ENCODE measurements around the gene NRDC.

DNA sequence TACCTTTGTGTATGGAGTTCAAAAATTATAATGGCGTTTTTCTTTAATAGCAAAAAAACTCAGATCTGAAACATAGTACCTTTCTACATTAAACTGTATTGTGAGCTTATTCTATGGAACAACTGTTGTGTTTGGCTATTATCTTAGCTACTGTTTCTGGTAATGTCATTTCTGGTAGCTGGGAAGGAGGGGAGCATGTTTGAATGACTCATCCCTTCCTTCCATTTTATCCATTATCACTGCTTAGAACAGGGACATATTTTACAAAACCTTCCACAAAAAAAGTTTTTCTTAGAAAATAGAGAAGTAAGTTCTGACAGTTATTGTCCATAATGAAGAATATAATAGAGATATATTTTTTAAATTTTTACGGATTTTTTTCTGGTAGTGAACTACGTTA, 128.3 kb downstream of the NRDC start:
- TF ChIP-seq, protein P1, sequence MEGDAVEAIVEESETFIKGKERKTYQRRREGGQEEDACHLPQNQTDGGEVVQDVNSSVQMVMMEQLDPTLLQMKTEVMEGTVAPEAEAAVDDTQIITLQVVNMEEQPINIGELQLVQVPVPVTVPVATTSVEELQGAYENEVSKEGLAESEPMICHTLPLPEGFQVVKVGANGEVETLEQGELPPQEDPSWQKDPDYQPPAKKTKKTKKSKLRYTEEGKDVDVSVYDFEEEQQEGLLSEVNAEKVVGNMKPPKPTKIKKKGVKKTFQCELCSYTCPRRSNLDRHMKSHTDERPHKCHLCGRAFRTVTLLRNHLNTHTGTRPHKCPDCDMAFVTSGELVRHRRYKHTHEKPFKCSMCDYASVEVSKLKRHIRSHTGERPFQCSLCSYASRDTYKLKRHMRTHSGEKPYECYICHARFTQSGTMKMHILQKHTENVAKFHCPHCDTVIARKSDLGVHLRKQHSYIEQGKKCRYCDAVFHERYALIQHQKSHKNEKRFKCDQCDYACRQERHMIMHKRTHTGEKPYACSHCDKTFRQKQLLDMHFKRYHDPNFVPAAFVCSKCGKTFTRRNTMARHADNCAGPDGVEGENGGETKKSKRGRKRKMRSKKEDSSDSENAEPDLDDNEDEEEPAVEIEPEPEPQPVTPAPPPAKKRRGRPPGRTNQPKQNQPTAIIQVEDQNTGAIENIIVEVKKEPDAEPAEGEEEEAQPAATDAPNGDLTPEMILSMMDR (IDR thresholded peaks at IDR 0.05; ENCODE audit: low read length), result no peak
- TF ChIP-seq EZH2 (optimal IDR thresholded peaks at IDR 0.05; ENCODE audit: low read depth, low read length), result no peak
